Panc1 (cell line): Measurements from ENCODE around the gene PKNOX2.

ENCODE experiments used
- POLR2AphosphoS5 ChIP-seq: IDR thresholded peaks from 2 replicates; pipeline ENCODE4 v1.6.1; 2012; ENCODE audit warnings: mild to moderate bottlenecking, low read depth, low read length, moderate library complexity
- REST ChIP-seq, 2 experiments: IDR thresholded peaks; 2 replicates each; pipeline ENCODE4 v1.6.1; 2011 to 2012; ENCODE audit warnings: low read depth in 2 of 2, control low read depth in 1 of 2, low read length in 1 of 2, mild to moderate bottlenecking in 1 of 2, moderate library complexity in 1 of 2; ENCODE audit not compliant: insufficient read depth in 1 of 2
- SIN3A ChIP-seq: IDR thresholded peaks from 2 replicates; pipeline ENCODE4 v1.6.1; 2012; ENCODE audit warnings: low read depth, mild to moderate bottlenecking, low read length, moderate library complexity, borderline replicate concordance; ENCODE audit not compliant: insufficient read depth
- TCF7L2 ChIP-seq: IDR thresholded peaks from 2 replicates; pipeline ENCODE4 v1.6.1; 2011; ENCODE audit warnings: mild to moderate bottlenecking, low read depth, low read length, inconsistent platforms
- TF ChIP-seq, protein P1 (sequence below): fragments of 450-650 bp; IDR thresholded peaks from 2 replicates; pipeline ENCODE4 v1.5.1; 2017; ENCODE audit warnings: mild to moderate bottlenecking

GRCh38 chr11:125304136-125304535 lies 139.6 kb downstream of the PKNOX2 start:
- TF ChIP-seq, protein P1, sequence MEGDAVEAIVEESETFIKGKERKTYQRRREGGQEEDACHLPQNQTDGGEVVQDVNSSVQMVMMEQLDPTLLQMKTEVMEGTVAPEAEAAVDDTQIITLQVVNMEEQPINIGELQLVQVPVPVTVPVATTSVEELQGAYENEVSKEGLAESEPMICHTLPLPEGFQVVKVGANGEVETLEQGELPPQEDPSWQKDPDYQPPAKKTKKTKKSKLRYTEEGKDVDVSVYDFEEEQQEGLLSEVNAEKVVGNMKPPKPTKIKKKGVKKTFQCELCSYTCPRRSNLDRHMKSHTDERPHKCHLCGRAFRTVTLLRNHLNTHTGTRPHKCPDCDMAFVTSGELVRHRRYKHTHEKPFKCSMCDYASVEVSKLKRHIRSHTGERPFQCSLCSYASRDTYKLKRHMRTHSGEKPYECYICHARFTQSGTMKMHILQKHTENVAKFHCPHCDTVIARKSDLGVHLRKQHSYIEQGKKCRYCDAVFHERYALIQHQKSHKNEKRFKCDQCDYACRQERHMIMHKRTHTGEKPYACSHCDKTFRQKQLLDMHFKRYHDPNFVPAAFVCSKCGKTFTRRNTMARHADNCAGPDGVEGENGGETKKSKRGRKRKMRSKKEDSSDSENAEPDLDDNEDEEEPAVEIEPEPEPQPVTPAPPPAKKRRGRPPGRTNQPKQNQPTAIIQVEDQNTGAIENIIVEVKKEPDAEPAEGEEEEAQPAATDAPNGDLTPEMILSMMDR = no peak
- no peak for TF ChIP-seq REST (IDR thresholded peaks at IDR 0.05; ENCODE audit: insufficient read depth in 1 of 2, low read depth in 2 of 2, low read length in 1 of 2)
- no peak for TF ChIP-seq POLR2AphosphoS5
- no peak for TF ChIP-seq TCF7L2
- TF ChIP-seq SIN3A = no peak
